ENCODE data around the gene PRLR.
"Not testable (repeated sequence)": the region's sequence is repeated elsewhere in the genome, so short reads cannot be mapped to it uniquely, and the experiment has no call there.

The PRLR gene

DNA sequence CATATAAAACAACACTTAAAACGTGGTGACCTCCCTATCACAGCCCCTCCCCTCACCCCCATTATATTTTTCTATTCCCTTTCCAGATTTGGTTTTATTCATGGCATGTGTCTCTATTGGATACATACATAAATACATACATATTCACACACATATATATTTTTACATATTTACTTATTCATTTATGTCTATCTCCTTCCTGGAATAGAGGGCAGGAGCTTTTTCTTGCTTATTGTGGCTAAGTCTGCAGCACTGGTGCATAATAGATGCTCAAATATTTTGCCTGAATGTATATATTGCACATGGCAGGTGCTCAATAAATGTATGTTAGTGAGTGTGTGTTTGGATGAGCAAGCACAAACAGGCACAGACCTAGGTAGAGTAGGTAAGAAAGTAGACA, 185.0 kb downstream of the PRLR start:
- in situ Hi-C loops (cut with HindIII; ENCODE audit: low sequenced_read_pairs): no loop called here

DNA sequence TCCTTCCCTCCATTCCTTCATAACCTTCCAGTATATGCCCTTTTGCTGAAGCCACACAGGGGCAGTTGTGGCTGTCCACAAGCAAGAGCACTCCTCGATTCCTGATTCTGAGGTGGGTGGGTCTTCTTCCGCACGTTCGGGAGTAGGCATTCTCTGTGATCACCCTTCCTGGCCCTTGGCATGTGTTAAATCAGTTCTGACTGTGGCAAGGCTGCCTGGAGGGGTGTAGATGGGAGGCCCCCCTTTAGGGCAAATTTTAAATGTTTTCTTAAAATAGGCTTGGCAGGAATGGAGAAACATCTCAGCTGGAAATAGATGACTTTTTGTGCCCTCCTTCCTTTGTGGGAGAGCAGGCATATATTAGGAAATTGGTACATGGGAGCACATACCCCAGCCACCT, 185.6 kb downstream of the PRLR start:
- in situ Hi-C loops (cut with HindIII; ENCODE audit: low sequenced_read_pairs): no loop called here

DNA sequence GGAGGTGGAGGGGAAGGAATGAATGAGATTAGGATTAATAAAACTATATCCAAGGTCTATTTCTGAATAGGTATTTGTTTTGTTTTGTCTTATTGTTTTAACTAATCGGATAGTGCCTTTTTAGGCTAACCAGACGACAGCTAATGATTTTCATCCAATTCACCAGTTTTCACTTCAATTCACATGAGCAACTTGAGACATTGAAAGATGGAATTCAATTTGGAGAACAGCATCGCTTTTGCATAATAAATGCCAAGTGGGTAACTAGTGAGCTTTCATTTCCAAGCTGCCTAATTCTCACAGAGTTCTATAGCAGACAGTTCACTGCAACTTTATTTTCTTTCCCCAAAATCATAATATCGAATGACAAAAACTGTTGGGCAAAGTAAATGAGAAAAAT, 187.5 kb downstream of the PRLR start:
- in situ Hi-C loops (cut with HindIII; ENCODE audit: low sequenced_read_pairs): no loop called here

DNA sequence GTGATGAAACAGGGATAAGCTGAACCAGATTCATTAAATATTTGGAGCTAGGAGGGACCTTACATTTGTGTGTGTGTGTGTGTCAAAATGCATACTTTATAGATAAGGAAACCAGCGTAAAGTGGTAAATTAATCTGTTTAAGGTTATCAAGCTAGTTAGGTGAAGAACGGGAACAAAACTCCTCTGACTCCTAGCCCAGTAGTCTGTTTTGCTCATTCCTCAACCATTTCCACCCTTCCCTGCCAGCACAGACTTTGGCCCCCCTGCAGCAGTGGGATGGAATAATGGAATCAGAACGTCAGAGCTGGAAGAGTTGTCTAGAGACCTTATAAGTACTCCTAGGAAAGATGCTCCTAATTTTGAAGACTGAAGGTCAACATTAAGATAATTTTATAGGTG, 189.0 kb downstream of the PRLR start:
- in situ Hi-C loops (cut with HindIII; ENCODE audit: low sequenced_read_pairs): no loop called here

DNA sequence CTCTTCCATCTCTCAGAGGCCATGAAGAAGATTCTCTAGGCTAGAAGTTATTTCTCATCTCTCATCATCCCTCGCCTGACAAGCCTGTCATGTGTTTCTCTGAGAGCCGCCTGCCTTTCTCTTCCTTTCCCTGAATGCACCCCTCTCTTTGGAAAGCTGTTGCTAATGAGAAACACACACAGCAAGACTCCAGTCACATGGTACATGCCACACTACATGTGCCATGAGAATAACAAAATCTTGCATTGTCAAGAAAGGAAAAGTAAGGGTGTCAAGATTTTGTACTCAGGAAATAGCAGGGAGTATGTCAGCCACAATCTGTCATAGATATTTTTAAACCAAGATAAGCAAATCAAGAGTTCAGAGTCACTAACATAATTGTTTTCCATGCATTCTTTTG, 191.4 kb downstream of the PRLR start:
- in situ Hi-C loops (cut with HindIII; ENCODE audit: low sequenced_read_pairs): no loop called here

DNA sequence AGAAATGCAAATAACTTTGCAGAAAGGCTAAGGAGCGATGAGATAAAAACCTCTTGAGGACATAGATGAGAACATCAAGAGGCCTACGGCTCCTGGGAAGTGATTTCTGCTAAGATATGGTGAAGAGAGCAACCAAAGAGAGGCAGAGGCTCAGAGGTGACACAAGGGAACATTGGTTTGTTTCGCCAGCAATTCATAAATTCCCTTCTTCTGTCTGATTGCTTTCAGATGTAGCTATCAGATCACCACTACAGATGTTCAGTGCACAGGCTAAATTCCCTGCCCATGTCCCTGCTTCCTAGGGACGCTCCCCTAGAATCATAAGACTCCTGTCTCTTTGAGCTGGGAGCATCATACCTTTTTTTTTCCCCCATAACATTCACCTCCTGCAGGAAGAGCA, 193.8 kb downstream of the PRLR start:
- in situ Hi-C loops (cut with HindIII; ENCODE audit: low sequenced_read_pairs): no loop called here

DNA sequence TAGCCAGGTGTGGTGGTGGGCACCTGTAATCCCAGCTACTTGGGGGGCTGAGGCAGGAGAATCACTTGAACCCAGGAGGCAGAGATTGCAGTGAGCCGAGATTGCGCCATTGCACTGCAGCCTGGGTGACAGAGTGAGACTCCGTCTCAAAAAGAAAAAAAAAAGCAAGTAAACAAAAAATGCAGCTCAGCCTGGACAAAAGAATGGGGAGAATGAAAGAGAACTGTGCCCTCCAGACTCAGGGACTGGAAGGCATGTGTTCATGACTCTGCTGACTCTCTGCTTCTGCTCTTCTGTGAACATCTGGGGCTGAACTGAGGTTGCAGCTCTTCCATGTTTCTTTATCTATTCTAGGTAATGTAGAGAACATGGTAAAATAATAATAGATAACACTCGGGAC, 194.4 kb downstream of the PRLR start:
- in situ Hi-C loops (cut with HindIII; ENCODE audit: low sequenced_read_pairs): not testable (repeated sequence)

DNA sequence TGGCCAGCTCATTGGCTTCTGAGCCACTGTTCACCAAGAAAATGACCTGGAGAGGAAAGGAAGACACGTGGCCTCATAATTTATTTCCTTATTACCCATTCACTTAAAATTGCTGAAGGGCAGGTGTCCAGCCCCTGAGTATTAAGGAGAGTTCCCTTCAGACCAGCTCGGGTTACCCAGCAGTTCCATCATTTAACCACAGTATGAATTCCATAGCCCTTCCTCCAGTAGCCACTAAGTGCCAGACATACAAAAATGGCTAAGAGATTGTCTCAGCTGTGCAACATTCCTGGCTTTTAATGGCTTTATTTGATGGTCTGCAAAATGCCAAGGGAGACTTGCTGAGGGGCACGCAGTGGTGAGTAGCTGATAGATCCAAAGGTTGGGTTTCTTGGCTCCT, 195.0 kb downstream of the PRLR start:
- in situ Hi-C loops (cut with HindIII; ENCODE audit: low sequenced_read_pairs): no loop called here

DNA sequence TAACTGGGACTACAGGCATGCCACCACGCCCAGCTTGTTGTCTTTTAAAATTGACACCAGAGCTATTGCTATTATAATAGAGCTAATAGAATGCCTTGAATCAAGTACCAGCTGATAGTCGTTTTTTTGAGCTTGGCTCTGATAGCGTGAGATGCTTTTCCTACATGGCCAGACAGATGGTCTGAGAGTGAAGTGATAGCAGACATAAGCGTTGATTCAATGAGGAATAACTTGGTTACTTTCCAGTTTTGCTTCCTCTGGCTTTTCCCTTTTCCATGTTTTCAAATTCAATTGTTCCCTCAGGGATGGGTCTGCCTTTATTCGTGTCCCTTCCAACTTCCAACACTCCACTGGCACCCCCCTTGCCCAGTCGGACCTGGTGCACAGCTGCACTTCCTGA, 197.9 kb downstream of the PRLR start:
- in situ Hi-C loops (cut with HindIII; ENCODE audit: low sequenced_read_pairs): no loop called here

DNA sequence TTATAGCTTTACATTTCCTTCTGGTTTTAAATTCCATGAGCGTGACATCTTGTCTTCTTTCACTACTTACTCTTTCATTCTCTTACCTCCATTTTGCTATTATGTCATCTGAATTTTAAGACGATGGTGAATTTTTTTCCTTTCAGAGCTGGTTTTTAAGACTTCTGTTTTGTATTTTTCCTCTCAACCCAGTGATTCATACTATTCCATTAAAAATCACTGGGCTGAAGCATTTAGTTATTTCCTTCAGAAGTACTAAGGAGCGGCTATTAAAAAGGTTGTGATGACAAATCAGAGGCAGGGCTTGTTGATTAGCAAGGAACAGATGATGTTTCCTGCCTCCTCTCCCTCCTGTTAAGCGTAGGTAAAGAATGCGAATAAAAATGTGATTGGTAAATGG, 199.0 kb downstream of the PRLR start:
- in situ Hi-C loops (cut with HindIII; ENCODE audit: low sequenced_read_pairs): no loop called here

DNA sequence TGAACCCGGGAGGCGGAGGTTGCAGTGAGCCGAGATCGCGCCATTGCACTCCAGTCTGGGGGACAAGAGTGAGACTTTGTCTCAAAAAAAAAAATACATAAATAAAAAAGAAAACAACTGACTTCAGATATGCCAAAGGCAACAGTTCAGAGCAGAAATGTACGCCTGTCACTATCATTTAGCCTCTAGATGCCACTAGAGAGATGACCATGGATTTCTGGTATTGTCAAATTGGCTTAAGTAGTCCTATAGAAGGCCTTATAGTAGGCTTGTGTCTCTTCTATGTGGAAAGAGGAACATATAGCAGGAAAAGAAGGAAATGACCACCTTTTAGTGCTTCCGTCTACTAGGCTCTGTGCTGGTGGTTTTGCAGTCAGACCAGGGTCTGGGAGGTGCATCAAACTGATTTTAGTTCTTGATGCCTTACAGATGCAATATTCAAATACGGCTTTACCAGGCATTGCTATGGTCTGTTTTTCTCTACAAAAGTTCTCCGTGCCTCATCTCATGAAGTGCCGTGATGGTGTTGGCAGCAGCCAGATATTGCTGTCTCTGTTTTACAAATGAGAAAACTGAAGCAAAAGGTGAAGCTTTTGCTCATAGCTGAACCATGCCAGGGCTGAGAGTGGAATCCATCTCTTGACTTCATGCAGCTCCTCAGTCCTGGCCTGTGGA, 199.7 kb downstream of the PRLR start:
- in situ Hi-C loops (cut with HindIII; ENCODE audit: low sequenced_read_pairs): no loop called here

DNA sequence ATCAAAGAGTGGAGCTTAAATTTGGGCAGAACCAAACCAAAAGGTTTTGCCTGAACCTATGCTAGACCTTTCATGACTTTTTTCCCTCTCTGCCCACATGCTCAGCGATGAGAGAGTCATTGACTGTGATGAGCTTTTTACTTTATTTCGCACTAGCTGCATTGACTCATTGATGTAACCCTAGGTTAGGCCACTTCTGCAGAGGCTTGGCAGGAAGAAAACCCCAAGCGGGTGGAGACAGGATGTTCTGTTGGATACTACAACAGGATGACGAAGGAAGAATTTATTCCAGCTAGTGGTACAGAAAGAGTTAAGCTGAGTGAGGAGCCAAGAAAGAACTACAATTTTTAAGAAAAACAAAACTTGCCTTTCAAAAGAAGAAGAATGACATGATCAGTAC, 201.0 kb downstream of the PRLR start:
- in situ Hi-C loops (cut with HindIII; ENCODE audit: low sequenced_read_pairs): no loop called here

DNA sequence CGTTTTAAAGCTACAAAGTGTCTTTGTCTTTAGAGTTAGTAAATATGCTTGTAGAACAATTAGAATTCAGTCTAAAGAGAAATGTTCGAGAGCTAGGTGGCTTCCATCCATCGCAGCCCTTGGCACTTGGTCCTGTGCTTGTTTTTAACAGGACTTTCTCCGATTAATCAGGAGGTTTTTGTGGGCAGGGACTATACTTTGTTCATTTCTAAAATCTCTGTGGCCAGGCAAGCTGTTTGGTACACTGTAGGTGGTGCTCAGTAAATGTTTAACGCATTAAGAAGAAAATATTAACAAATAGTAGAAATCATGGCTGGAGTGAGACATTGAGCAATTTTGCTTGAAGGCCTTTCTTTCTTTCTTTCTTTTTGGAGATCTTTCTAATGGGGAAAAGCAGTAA, 203.3 kb downstream of the PRLR start:
- in situ Hi-C loops (cut with HindIII; ENCODE audit: low sequenced_read_pairs): no loop called here

DNA sequence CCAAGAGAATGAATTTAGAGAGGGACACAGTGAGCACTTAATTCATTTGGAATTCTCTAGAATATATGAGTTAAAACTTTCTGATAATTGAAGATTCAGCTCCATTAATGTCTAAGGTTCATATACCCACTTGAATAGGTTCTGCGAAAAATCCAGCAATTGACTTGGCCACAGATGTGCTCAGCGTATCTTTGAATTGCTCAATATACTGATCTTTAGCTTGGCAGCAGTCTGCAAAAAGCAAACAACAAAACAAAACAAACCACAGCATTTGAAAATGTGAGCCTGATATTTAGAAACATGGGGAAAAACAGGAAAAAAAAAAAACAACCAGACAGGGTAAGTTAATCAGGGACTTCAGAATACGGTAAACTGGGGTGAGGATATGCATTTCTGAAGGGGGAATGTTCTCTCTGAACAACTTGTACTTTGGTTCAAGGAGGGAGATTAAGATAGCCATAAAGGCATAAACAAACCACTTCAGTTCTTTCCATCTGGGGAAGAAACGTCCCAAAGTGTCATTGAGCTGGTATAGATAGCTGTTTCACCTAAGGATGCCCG, 203.9 kb downstream of the PRLR start:
- in situ Hi-C loops (cut with HindIII; ENCODE audit: low sequenced_read_pairs): no loop called here

DNA sequence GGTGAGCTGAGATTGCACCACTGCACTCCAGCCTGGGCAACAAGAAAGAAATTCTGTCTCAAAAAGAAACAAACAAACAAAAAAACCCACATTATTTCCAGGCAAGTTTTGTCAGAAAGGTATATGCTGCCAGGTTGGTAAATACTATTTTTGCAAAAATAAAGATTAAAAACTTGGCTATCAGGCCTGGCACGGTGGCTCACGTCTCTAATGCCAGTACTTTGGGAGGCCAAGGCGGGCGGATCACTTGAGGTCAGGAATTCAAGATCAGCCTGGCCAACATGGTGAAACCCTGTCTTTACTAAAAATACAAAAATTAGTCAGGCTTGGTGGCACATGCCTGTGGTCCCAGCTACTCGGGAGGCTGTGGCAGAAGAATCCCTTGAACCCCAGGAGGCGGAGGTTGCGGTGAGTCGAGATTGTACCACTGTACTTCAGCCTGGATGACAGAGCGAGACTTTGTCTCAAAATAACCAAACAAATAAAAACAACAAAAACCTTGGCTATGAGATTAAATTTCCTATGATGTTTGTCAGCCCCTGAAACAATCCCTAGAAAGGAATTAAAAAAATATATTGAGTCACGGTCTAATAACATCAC, 205.3 kb downstream of the PRLR start:
- in situ Hi-C loops (cut with HindIII; ENCODE audit: low sequenced_read_pairs): no loop called here

DNA sequence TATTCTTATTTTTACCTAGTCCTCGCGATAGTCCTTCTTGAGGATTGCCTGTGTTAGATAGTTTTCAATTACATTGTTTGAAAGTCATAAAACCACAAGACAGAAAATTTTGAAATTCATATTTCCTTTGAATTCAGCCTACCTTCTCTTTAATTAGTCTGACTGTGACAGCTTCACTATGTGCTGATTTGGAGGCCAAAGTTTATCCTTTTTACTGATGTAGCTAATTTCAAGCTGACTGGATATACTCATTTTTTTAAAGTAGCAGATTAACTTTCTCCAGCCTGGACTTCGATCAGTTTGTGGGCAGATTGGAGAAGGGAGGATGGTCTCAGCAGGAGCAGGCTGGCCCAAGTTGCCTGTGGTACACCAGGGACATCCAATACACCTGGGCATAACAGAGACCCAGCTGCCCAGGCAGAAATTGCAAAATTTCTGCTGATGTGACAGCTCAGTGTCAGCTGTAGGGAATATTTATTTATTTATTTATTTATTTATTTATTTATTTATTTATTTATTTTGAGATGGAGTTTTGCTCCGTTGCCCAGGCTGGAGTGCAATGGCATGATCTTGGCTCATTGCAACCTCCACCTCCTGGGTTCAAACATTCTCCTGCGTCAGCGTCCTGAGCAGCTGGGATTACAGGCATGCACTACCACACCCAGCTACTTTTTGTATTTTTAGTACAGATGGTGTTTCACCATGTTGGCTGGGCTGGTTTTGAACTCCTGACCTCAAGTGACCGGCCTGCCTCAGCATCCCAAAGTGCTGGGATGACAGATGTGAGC, 206.7 kb downstream of the PRLR start:
- in situ Hi-C loops (cut with HindIII; ENCODE audit: low sequenced_read_pairs): no loop called here

DNA sequence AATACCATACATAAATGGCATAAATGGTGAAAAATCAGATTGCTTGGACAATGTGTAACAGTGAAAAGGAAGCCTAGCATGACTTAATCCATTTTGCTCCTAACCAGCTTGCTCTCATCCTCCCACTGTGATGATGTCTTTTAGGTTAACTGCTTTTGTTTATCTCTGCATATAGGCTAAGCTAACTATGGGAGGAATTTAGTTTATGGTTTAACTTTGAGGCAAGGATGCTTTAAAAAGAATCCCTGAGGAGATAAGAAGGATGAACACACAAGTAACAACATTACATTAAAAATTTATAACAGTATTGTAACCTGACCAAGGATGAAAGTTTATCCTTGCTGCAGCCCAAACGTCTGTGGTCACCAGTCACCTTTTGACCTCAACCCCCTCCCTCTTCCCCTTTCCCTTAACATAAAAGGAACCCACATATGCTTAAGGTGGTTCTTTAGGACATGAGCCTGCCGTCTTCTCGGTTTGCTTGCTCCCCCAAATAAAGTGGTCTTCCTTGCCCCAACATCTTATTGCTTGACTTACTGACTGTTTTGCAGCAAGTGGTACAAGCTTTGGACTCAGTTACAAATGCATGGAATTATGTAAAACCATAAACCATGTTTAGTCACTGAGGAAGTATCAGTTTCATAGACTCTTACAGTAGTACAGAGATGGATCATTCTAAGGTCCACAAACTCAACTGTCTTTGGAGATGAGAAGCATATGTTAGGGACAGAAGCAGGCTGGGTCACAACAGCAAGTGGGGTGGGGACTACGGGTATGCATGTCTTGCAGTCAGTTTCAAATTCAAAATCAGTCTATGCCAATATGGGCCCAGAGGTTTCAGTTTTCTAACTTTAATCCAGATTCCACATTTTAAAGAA, 213.9 kb downstream of the PRLR start:
- in situ Hi-C loops (cut with HindIII; ENCODE audit: low sequenced_read_pairs): no loop called here

DNA sequence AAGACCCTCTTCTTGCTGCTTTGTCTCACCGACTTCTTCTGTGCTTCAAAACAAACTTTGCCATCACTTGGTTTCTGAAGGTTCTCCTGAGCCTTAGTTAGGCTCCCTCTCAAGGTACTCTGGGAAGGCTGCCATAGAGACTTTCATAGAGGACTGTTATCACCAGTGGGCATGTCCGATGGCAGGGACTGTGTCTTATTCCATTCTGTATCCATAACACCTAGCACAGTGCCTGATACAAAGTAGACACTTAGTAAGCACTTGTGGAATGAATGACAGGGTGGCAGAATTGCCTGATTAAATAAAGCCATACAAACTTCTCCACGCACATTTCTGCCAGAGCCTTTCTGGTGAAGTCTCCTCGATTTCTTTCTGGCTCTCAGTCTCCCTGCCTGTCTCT, 215.2 kb downstream of the PRLR start:
- in situ Hi-C loops (cut with HindIII; ENCODE audit: low sequenced_read_pairs): no loop called here

DNA sequence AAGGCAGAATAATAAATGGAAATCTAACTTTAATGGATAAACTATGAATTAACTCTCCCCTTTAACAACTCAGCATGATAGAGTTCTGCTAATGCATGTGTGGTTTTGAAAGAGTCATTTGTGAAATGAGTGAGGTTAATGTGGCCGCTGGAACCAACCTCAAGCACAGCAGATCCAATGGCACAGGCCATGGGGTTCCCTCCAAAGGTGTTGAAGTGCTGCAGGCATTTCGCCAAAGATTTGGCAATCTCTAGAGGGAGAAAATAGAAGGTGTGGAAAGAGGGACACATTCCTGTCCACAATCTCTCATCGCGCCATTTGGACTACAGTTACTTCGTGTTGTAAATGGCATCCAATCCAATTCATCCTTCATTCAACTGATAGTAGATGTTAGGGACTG, 217.5 kb downstream of the PRLR start:
- in situ Hi-C loops (cut with HindIII; ENCODE audit: low sequenced_read_pairs): no loop called here

DNA sequence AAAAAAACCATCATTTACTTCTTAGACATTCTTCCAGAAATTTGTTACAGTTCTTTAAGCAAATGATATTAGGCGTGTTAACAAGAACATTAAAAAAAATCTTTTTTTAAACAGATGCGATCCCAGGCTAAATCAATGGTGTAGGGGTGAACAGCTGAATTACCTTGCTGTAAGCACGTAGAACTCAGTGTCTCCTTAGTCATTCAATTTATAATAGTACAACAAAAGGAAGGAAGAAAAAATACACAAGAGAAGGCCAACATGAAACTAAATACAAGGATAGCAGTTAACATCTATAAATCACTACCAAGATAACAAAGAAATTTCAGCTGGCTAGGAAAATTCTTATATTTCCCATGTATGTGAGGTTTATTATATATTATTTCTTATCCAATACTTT, 217.9 kb downstream of the PRLR start:
- in situ Hi-C loops (cut with HindIII; ENCODE audit: low sequenced_read_pairs): no loop called here

DNA sequence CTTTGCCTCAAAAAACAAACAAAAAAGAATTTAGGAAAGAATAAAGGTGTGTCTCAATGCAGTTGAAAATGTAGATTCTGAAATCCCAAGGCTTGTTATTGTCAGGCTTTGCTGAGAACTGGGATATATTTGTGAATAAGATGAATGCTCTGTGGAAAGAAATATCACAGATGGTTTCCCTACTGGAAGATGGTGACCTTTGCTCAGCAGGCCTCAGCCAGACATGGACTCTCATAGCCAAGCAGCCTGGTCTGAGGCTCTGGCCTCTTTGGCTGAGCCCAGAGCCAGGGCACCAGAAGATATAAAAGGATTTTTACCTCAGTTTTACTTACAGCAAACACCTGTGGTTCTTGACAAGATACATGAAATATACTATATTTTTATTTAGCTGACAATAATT, 219.6 kb downstream of the PRLR start:
- in situ Hi-C loops (cut with HindIII; ENCODE audit: low sequenced_read_pairs): no loop called here
